Activated B cell treated with CpG ODN at 0.5 μM for 24 hours (primary cell): Measurements from ENCODE around the gene BCAM. TPM values are rescaled to one million over a fixed set of nuclear protein-coding genes. Genes with fewer than 3 reads are reported as not detected.

Experiments
- ATAC-seq: fragments of 200-7000 bp; cut with Tn5 transposase; one replicate; pipeline ENCODE4 v1.10.0; 2021; ENCODE audit warnings: low read depth, mild to moderate bottlenecking, moderate library complexity
- CTCF ChIA-PET: fragments of 350-600 bp; sonication (Branson Sonifier 250); formaldehyde crosslinking; loops from one replicate; lab custom pipeline; 2021; ENCODE audit warnings: antibody characterized with exemption; lab: Charles Lee
- POLR2A ChIA-PET: fragments of 350-600 bp; sonication (Branson Sonifier 250); formaldehyde crosslinking; loops from one replicate; lab custom pipeline; 2021; ENCODE audit warnings: antibody characterized with exemption; lab: Charles Lee
- DNase-seq: peaks from one replicate; pipeline ENCODE4 v3.0.0; 2022
- H3K27ac Mint-ChIP-seq: one replicate; pipeline ENCODE4 v1.8.0; 2020; ENCODE audit warnings: mixed read lengths
- H3K27me3 Mint-ChIP-seq: one replicate; pipeline ENCODE4 v1.8.0; 2021; ENCODE audit warnings: mixed read lengths
- H3K36me3 Mint-ChIP-seq: one replicate; pipeline ENCODE4 v1.8.0; 2021; ENCODE audit warnings: low read depth, mixed read lengths
- H3K4me1 Mint-ChIP-seq: one replicate; pipeline ENCODE4 v1.8.0; 2021; ENCODE audit warnings: mixed read lengths
- H3K4me3 Mint-ChIP-seq: one replicate; pipeline ENCODE4 v1.8.0; 2020; ENCODE audit warnings: mild to moderate bottlenecking, mixed read lengths
- H3K9me3 Mint-ChIP-seq: one replicate; pipeline ENCODE4 v1.8.0; 2020; ENCODE audit warnings: mixed read lengths
- CTCF ChIP-seq: fragments of 200-600 bp; IDR thresholded peaks from one replicate; pipeline ENCODE4 v1.8.0; 2022; ENCODE audit warnings: antibody characterized with exemption, mild to moderate bottlenecking
- intact Hi-C: fragments of 100-400 bp; cut with micrococcal nuclease; formaldehyde crosslinking; loops from one replicate; pipeline ENCODE4 v1.15.1; 2024
- total RNA-seq: library from RNA; stranded (reverse); gene quantifications from 2 replicates; pipeline ENCODE4 v1.2.3, GENCODE V29; 2022

BCAM gene
- total RNA-seq, 1 donor from 2014 or later = not detected

GRCh38 chr19:44839276-44839675 lies 30.4 kb downstream of the BCAM start:
- CTCF ChIA-PET = no interaction called here
- DNase-seq (no peak), ATAC-seq (no peak)
- POLR2A ChIA-PET = no interaction called here
- Mint-ChIP-seq H3K4me3 (no peak overlapping the region), H3K27me3 (peaks cover 5% of the 10 kb centered on the region), H3K9me3 (no peaks in the 10 kb centered on the region), H3K27ac (no peak overlapping the region), H3K4me1 (no peaks in the 10 kb centered on the region), H3K36me3 (no peaks in the 10 kb centered on the region)
- TF ChIP-seq CTCF = no peak
- intact Hi-C loops = no loop called here

DNA sequence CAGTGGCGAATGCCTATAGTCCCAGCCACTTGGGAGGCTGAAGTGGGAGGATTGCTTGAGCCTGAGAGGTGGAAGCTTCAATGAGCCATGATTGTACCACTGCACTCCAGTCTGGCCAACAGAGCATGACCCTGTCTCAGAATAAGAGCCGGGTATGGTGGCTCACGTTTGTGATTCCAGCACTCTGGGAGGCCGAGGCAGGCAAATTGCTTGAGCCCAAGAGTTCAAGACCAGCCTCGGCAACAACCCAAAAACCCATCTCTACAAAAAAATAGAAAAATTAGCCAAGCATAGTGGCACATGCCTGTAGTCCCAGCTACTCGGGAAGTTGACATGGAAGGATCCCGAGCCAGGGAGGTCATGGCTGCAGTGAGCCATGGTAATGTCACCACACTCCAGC lies 31.9 kb downstream of the BCAM start:
- Mint-ChIP-seq H3K36me3 (no peaks in the 10 kb centered on the region), H3K27ac (no peak overlapping the region), H3K4me1 (peaks cover 13% of the 10 kb centered on the region), H3K27me3 (peaks cover 15% of the 10 kb centered on the region), H3K4me3 (no peak overlapping the region), H3K9me3 (no peaks in the 10 kb centered on the region)
- DNase-seq (no peak), ATAC-seq (no peak)
- TF ChIP-seq CTCF = no peak
- CTCF ChIA-PET = no interaction called here
- intact Hi-C loops = no loop called here
- POLR2A ChIA-PET = no interaction called here

GRCh38 chr19:44841231-44841630 lies 32.3 kb downstream of the BCAM start:
- no peak for TF ChIP-seq CTCF
- ATAC-seq (no peak), DNase-seq (no peak)
- H3K4me3 Mint-ChIP-seq = no peak overlapping the region
- CTCF ChIA-PET = no interaction called here
- no peak overlapping the region for H3K27ac Mint-ChIP-seq
- peaks cover 15% of the 10 kb centered on the region for H3K27me3 Mint-ChIP-seq
- H3K9me3 Mint-ChIP-seq = no peaks in the 10 kb centered on the region
- H3K4me1 Mint-ChIP-seq = peaks cover 17% of the 10 kb centered on the region
- POLR2A ChIA-PET = no interaction called here
- no peaks in the 10 kb centered on the region for H3K36me3 Mint-ChIP-seq
- intact Hi-C loops = no loop called here

DNA sequence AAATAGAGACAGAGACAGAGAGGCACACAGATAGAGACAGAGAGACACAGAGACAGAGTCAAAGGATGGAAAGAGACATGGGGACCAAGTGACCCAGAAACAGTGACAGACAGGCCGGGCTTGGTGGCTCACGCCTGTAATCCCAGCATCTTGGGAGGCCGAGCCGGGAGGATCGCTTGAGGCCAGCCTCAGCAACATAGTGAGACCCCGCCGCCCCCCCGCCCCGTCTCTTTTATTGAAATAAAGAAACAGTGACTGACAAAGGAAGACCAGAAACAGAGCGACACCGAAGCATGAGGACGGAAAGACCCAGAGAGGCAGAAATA lies 36.3 kb downstream of the BCAM start:
- no peak for DNase-seq
- Mint-ChIP-seq H3K27ac (no peak overlapping the region), H3K4me3 (peak overlapping the region; percentile 89), H3K4me1 (peaks cover 31% of the 10 kb centered on the region), H3K36me3 (no peaks in the 10 kb centered on the region), H3K9me3 (no peaks in the 10 kb centered on the region), H3K27me3 (peaks cover 32% of the 10 kb centered on the region)
- TF ChIP-seq CTCF = peak; percentile 10
- CTCF ChIA-PET = interaction anchor here (1.0 kb wide), 1 partner anchor 122 kb away, joined by 5 read pairs; no protein-coding TSS in a partner anchor
- ATAC-seq = no peak
- POLR2A ChIA-PET = interaction anchor here (1.1 kb wide), 1 partner anchor 121 kb away, joined by 3 read pairs; no protein-coding TSS in a partner anchor
- intact Hi-C loops = loop anchor here (1.0 to 2.0 kb wide), 7 partner anchors 44 to 188 kb away; no protein-coding TSS in a partner anchor

DNA sequence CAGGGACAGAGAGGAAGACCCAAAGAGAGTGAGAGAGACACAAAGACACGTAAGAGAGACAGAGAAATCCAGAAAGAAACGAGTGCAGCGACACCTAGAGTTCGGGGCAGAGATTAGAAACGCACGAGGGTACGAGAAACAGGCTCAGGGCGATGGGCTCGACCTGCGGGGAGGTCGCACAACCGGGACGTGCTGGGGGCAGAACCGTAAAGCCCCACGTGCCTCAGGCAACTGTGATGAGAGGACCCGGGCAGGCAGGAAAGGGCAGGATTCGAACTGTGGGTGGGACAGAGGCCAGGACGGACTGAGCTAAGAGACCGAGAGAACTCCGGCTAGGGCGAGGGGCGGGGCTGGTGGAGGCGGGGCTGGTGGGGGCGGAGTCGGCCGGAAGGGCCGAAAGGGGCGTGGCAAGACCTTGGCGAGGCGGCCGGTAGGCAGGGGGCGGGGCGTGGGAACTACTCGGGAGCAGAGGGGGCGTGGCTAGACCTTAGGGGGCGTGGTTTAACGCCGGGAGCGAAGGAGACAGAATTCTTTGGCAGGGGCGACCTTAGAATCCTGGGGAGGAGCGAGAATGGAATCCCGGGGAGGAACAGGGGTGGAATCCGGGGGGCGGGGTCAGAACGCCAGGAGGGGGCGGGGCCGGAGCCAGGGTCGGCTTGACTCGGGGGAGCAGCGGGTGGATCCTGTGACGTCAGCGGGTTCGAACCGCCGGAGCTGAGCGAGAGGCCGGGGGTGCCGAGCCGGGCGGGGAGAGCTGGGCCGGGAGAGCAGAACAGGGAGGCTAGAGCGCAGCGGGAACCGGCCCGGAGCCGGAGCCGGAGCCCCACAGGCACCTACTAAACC lies 36.9 kb downstream of the BCAM start, which contains the start of gene NECTIN2:
NECTIN2 (plus strand) TSS at position 686 of the 843 bp plus-strand sequence. CDS start 229 bp downstream, outside the sequence.
- Mint-ChIP-seq H3K4me3 (peak within 1 kb of the TSS; percentile 89), H3K36me3 (no peaks in the 10 kb centered on the region), H3K4me1 (peaks cover 31% of the 10 kb centered on the region), H3K27me3 (peaks cover 32% of the 10 kb centered on the region), H3K9me3 (no peaks in the 10 kb centered on the region), H3K27ac (peak within 1 kb of the TSS; percentile 38)
- CTCF ChIA-PET = interaction anchor here (0.7 to 1.0 kb wide), 2 partner anchors 122 to 157 kb away, joined by 4 to 5 read pairs; no protein-coding TSS in a partner anchor
- DNase-seq (peak; percentile 68), ATAC-seq (peak; percentile 73)
- intact Hi-C loops = loop anchor here (1.0 to 2.0 kb wide), 7 partner anchors 44 to 189 kb away; no protein-coding TSS in a partner anchor
- POLR2A ChIA-PET = interaction anchor here (0.6 to 1.1 kb wide), 2 partner anchors 122 to 1171 kb away, joined by 3 to 12 read pairs; no protein-coding TSS in a partner anchor
- no peak for TF ChIP-seq CTCF
